GM19395 (cell line): ENCODE results near the gene PAPSS2.
"Not testable (repeated sequence)": the region's sequence is repeated elsewhere in the genome, so short reads cannot be mapped to it uniquely, and the experiment has no call there.

Experiments
- ATAC-seq: cut with Tn5 transposase; IDR thresholded peaks from one replicate; pipeline ENCODE4 v1.9.1; 2021; ENCODE audit warnings: mild to moderate bottlenecking, moderate library complexity; ENCODE audit not compliant: unreplicated experiment

PAPSS2 gene

GRCh38 chr10:87659571-87660483 lies at the start of gene PAPSS2:
TSS of gene PAPSS2 (plus strand) at chr10:87659878. CDS start at chr10:87659982, 104 bp downstream.
- no peak for ATAC-seq

GRCh38 chr10:87611341-87611740 lies 48.3 kb upstream of the PAPSS2 start:
- not testable (repeated sequence) for ATAC-seq

DNA sequence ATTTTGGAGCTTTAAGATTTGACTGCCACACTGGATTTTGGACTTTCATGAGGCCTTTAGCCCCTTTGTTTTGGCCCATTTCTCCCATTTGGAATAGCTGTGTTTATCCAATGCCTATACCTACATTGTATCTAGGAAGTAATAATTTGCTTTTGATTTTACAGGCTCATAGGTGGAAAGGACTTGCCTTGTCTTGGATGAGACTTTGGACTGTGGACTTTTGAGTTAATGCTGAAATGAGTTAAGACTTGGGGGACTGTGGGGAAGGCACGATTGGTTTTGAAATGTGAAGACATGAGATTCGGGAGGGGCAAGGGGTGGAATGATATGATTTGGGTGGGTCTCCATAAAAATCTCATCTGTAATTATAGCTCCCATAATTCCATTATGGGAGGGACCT lies 47.6 kb upstream of the PAPSS2 start:
- ATAC-seq = no peak

DNA sequence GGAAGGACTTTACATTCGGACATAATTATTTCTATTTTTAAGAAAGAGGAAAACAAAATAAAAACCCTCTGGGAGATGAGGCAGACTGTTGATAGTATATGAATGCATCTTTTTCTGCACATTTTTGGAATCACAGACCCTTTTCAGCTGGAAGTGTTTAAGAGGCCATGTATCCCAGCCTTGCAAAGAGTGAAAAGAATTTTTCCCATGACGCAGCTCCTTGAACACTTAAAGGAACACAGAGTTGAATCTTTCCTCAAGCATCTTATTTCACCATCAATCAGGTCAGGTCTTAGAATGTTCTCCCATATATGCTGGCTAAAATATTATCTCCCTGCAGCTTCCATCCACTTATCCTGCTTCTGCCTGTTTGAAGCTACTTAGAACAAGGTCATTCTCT lies 45.9 kb upstream of the PAPSS2 start:
- ATAC-seq = no peak

DNA sequence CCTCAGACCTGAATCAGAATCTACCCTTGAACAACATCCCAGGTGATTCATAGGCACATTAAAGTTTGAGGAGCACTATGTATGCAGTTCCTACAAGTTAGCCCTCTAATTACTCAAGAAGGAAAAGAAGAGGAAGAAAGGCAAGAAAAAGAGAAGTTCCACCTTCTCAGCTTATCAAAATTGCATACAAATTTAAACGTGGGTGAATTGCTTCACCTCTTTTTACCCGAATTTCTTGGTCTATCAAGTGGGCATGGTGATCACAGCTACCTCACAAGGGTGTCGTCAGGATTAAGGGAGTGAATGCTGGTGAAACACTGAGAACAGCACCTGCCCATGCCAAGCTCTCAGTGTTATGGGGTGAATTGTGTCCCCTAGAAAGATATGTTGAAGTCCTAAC lies 43.8 kb upstream of the PAPSS2 start:
- ATAC-seq = no peak

DNA sequence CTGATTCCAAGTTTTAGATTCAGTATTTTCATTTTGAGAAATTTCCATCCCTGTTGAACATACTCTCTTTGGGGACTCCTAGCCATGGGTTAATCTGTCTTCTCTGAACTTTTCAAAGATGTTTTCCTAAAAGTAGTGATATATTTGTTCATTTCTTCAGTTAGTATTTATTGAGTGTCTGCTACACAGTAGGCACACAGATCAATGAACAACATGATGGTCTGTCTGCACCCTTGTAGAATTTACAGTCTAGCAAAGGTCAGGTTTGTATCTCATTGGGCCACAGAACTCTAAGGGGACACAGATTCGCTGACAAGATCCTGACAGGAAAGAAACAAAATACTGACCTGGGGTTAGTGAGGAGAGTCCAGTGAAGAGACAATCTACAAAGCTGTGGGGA lies 42.2 kb upstream of the PAPSS2 start:
- ATAC-seq = no peak

GRCh38 chr10:87618566-87619423 lies 40.9 kb upstream of the PAPSS2 start:
- no peak for ATAC-seq

DNA sequence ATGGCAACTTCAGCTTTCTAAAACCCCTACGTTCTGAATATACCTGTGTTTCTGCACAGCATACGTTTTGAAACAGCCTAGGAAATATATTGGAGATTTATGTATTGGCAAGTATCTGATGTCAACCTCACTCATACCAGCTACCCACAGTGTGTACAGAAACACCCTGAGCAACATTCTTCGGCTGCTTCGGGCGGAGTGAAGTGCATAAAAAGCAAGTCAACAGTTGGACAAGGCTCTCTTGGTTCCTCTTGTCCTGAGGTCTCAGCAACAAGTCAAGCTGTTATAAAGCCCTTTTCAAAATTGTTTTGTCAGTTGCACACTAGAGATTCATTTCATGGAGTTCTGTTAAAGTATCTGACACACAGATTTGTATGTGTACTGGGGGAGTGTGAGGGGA lies 40.0 kb upstream of the PAPSS2 start:
- ATAC-seq = no peak

DNA sequence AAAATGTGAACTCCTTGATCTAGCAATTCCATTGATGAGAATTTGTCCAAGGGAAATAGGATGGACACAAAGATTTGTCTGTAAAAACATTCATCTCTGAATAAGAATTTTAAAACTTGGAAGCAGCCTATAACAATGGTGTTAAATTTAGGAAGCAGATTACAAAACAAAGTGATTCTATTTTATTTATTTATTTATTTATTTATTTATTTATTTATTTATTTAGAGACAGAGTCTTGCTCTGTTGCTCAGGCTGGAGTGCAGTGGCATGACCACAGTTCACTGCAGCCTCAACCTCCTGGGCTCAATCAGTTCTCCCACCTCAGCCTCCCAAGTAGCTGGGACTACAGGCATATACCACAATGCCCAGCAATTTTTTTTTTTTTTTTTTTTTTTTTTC lies 38.2 kb upstream of the PAPSS2 start:
- not testable (repeated sequence) for ATAC-seq

DNA sequence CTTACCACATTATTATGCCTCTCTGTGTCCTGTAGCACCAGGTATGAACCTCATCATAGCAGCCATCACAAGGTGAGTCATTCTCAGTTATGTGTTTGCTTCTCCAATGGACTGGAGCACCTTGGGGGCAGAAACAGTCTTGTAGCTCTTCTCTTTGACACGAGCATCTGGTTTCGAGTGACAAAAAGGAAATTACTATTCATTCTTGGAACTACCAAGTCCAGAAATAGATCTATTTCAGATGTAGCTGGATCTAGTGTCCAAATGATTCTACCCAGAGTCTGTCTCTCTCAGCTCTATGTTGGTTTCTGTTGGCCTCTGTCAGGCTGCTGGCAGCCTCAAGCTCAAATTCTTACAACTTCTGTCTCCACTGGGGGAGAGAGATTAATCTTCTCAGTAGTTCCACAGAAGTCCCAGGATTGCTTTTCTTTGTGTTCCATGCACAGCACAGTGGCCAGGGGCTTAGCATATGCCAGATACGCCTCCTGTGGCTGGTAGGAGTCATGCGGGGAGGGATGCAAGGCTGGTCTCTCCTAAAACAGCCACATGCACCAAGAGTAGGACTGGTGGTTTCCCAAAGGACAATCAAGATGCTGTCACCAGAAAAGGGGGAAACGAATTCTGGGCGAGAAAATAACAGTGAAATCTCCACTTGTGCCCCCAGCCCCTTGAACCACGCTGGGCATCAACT lies 37.2 kb upstream of the PAPSS2 start:
- ATAC-seq = peak; percentile 69

DNA sequence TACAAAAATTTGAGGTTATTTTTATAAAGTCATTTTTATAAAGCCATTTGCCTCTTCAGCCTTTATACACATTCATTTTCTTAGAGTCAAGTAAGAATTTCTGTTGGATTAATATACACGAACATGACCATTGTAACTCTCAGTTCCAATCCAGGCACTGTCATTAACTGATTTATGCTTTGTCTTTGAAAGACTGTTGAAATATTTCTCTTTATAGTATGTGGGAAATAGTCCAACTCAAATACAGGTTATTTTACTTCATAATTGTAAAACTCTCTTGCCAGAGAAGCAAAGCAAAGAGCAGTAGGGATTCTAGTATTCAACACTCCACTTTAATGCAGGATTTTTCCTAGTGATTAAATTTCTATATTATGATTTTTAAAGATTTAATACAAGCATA lies 36.5 kb upstream of the PAPSS2 start:
- no peak for ATAC-seq

- no peak for ATAC-seq
Measured at GRCh38 chr10:87625661-87626060, 34.0 kb upstream of the PAPSS2 start.

GRCh38 chr10:87626422-87626892 lies 33.2 kb upstream of the PAPSS2 start:
- no peak for ATAC-seq

GRCh38 chr10:87630171-87630570 lies 29.5 kb upstream of the PAPSS2 start:
- ATAC-seq = no peak

DNA sequence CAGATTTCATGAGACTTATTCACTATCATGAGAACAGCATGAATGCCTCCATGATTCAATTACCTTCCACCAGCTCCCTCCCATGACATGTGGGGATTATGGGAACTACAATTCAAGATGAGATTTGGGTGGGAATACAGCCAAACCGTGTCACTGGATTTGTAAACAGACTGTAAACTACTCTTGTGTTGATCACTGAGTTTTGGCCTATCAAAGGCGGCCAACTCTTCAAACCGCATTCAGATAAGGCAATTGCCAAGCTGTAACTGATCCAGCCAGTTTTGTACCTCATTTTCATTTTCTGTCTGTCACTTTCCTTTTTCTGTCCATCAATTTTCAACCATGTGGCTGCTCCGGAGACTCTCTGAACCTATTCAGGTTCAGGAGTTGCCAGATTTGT lies 27.2 kb upstream of the PAPSS2 start:
- ATAC-seq = no peak

DNA sequence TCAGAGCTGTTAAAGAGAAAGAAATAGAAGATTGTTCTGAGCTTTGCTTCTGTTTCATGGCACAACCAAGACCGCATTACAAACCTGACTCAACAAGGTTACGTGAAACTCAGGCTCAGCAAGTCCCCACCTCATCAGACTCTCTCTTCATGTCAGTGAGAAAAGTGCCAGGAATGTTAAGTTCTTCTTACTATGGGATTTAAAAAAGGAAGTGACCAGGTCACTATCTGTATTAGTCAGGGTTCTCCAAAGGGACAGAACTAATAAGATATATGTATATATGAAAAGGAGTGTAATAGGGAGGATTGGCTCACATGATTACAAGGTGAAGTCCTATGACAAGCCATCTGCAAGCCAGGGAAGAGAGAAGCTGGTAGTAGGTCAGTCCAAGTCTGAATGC lies 25.4 kb upstream of the PAPSS2 start:
- no peak for ATAC-seq

DNA sequence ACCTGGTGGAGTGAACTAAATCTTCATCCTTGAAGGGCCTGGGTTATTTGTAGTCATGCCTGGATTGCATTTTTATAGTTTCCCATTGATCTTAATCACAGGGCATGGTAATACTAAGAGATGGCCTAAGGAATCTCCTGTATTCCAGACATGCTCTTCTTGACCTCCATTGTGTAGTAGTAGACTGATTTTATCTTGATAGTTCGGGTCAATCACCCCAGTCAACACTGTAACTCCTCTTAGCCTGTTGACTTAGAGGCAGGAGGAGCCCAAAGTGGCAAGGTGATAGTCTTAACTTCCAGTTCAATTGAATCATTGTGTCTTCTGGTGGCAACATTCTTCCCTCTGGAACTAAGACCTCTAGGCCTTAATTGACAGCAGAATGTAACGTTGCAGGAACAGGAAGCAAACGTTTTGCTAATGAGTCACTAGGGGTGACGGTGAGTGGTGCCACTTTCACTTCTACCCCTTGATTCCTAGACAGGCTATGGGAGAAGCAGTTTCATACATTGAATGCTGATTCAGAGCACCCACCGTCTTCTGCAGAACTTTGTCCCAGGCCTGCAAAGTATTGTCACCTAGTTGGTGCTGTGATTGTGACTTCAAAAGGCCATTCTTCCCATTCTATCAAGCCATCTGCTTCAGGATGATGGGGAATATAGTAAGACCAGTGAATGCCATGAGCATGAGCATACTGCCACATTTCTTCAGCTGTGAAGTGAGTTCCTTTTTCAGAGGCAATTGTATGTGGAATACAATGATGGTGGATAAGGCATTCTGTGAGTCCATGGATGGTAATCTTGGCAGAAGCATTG lies 24.0 kb upstream of the PAPSS2 start:
- ATAC-seq = peak; percentile 73

GRCh38 chr10:87636313-87636915 lies 23.3 kb upstream of the PAPSS2 start:
- no peak for ATAC-seq

DNA sequence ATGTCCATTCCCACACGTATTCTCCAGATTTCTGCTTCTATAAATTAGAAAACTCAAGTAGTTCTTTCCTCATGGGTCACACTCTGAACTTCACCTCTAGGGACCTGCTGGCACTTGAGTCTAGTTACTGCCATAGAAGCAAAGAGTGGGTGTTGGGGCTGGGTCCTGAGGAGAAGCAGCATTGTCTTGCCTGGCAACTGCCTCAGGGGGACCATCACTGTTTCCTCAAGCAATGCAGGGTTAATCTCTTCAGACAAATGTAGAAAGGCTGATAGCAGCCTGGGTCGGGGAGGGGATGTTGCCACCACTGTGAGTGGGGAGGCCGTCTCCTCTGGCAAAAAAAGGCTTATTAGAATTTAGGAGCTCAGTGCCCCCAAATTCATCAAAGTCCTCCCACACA lies 20.2 kb upstream of the PAPSS2 start:
- no peak for ATAC-seq

DNA sequence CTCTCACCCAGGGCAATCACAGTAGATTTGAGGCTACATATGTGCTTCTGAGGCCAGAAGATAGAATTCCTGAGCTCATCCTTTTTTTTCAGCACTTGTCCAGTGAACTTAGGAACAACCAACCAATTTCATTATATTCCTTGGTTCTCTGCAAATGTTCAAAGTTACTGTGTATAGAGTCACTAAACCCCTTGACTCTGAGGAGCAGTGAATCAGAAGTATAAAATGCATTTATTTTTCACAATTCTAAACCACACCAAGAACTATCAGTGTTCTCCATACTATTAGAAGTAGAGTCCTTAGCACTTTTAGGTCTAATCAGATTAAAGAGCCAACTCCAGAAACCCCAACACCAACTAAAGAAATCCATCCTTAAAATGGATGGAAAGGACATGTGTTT lies 19.6 kb upstream of the PAPSS2 start:
- ATAC-seq = no peak
